HG03060 (cell line): ENCODE measurements around the gene EFCAB6.

Experiments
- ATAC-seq: cut with Tn5 transposase; IDR thresholded peaks from one replicate; pipeline ENCODE4 v1.9.1; 2021; ENCODE audit warnings: low read depth, moderate number of reproducible peaks; ENCODE audit not compliant: unreplicated experiment

The EFCAB6 gene

DNA sequence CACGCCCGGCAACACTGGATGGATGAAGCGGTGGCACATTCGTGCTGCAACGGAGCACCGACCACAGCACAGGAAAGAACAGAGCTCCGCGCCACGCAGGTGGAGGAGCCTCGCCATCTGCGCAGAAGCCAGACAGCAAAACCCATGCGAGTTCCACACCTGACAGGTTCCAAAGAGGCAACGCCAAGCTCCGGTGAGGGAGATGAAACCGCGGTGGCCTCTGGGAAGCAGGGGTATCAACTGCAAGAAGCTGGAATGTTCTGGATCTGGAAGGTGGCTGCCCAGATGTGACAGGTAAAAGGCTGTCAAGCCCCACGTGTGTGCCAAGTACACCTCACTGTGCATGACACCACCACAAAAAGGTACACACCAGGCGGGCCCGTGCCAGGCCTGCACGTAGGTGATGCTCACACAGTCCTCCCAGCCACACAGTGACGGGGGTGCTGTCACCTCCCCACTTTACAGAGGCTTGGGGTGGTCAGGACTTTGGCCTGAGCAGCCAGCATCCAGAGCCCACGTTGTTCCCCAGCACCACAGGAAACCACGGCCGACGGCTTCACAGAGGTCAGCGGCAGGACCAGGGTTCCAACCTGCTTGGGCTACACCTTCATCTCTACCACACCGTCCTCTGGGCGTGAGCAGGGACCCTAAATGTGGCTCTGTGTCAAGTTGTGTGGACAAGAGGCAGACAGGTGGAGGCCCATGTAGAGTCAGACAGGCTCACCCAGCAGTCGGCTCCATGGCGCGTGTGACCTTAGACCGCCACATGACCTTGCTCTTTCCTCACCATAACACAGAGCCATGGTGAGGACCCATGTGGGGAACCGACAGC is 19.7 kb upstream of the EFCAB6 start:
- ATAC-seq: no peak

DNA sequence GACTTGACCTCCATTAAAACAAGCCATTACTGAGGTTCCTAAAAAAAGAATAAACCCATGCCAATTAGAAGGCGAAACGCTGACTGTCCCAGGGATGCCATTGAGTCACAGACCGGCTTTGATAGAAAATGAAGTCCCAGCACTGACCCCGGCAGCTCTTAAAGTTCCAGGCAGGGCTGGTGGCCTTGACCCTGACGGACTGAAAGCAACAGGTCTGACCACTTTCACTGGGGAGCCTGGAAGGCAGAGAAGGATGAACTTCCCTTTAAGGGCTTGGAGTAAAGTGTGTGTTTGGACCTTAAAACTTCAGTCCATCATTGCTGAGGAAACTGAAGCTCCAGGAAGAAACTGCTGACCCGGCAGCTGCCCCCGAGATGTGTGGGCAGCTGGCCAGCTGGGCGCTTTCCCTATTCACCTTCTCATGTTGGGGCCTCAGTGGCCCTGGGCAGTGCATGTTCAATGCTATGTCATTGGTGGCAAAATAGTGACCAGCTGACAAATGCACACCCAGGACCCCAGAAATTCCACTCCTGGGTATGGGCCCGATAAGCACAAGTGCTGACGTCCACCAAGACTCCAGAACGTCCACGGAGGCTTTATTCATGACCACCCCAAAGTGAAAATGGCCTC is 18.9 kb upstream of the EFCAB6 start:
- no peak for ATAC-seq

DNA sequence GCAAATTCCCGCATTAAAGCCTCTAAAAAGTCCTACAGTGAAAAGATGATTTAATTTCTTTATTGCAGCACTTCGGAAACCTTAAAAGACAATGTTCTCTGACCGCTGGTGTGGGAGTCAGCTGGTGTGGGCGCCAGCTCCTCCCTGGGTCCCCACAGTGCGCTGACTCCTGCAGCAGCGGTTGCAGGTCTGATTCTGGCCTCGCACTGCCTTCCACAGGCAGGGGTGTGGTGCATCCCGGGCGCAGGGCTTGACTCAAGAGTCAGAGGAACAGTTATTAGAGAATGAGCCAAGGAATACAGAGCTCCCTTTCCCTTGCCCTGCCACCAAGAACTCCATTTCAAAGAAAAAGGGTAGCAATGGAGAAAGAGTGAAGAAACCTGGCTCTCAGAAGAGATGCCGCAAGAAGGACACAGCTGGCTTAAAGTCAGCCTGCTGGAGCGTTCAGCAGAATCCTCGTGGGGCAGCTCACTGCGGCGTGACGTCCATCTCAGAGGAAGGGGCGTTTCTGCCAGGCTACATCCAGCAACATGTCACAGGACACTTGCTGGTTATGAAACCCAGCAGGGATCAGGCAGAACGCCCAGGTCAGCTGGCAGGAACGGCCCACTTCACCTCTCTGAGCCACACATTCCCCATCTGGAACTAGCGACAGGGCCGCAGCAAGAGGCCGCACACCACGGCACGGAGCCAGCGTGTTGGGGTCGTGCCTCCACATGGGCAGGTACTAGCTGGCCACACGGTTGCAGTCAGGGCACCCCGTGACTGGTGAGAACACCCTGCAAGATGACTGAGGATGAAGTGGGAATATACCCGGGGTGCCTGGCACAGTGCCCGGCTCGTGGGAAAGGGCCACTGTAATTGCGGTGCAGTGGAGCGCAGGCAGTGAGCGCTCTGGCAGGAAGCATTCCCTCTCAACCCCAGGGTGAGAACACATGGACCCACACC is 18.1 kb upstream of the EFCAB6 start:
- ATAC-seq: no peak

- no peak for ATAC-seq
Measured at GRCh38 chr22:43828998-43829782, 17.1 kb upstream of the EFCAB6 start.

- ATAC-seq: no peak
Measured at GRCh38 chr22:43828725-43828997, 16.6 kb upstream of the EFCAB6 start.

GRCh38 chr22:43827926-43828724 is 16.0 kb upstream of the EFCAB6 start:
- ATAC-seq: no peak

DNA sequence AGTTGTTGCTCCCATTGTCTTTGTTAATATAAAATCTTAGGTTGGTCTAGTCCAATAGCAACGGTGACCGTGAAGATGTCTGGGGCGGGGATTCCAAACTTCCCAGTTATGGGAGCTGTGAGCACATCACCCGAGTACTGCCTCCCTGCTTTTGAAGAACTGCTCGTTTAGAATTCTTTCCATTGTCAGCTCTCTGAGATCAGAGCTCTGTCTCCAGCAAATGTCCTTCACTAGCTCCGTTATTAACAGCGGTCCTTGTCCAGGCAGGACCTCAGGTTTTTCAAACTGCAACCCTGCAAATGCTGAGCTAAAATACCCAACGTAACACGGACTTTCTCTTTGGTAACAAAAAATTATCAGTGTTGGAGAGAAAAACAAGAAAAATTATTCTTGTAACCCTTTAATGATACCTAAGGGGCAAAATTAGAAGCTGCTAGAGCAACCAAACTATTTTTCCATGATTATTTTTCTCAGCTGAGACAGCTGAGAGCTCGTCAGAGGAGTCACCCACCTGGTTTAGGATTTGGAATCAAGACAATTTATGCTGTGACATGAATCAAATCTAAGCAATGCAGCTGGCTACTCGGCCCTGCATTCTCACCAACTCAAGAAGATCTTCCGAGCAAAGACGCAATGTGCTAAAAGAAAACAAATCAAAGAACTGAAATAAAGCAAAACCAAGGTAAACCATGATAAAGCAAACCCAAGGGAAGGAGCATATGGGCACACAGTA is 15.1 kb upstream of the EFCAB6 start:
- no peak for ATAC-seq

DNA sequence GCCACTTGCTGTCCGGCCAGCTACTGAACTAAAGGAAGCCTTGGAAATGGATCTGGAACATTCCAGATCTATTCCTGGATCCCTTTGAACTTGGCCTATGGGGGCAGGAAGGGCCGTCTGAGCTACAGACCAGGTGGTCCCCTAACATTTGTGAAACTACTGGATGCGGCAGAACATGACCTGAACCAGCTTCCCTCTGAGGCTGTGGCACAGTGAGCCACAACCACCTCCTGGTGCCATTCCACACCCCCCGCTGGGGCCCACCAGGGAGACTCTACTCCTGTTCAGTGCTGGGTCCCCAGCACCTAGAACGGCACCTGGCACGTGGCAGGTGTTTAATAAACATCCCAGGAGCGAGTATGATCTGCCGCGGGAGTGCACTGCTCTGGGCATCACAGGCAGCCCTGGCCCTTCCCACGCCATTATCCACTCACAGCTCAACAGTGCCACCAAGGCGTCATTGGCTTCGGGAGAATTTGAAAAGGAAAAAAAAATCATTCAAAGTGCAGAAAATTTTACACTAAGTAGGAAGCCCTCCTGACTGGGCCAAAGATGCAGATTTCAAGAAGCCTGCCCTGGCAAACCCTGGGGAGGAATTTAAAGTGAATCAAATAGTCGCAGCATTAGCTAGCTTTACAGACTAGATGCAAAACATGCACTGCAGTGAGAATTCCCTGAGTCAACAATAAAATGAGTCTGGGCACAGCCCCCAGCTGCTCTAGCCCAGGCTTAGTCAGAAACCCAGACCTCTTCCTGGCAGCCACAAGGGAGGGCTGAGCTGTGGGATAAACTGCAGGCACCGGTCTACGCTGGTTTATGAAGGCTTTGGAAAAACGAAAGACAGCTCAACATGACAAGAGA is 14.3 kb upstream of the EFCAB6 start:
- no peak for ATAC-seq

GRCh38 chr22:43825651-43826050 is 13.5 kb upstream of the EFCAB6 start:
- ATAC-seq: no peak

GRCh38 chr22:43824724-43825420 is 12.8 kb upstream of the EFCAB6 start:
- no peak for ATAC-seq

DNA sequence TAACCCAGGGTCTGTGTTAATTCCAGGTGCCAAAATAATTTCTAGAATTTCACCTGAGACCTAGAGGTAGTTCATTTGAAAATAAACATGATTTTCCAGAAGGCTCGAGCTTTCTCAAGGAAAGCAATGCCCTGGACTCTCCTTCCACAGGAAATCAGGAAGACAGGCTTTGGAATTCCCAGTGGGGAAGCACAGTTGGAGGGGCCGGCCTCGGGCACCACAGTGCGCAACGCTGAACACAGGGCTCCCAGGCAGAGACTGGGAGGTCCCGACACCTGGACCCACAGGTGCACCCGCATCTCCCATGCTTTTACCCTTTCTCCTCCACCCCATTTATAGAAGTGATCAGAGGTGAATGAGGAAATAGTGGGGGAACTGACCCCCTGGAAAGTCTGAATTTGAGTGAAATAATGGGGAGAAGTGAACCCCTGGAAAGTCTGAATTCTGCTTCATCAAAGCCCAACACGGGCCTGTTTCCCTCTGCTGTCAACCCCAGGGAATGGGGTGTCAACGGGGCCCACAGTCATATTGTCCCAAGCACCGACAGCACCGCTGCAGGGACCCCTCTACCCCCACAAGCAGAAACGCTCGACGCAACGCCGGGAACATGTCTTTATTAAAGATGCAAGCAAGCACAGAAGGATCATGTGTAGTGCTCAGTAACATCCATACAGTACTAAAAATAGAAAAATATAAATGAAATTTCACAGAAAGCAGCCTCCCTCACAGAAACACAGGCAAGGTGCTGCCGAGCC is 12.0 kb upstream of the EFCAB6 start:
- no peak for ATAC-seq

GRCh38 chr22:43823353-43823908 is 11.3 kb upstream of the EFCAB6 start:
- ATAC-seq: no peak

- ATAC-seq: no peak
Measured at GRCh38 chr22:43821606-43822425, 9.7 kb upstream of the EFCAB6 start.

DNA sequence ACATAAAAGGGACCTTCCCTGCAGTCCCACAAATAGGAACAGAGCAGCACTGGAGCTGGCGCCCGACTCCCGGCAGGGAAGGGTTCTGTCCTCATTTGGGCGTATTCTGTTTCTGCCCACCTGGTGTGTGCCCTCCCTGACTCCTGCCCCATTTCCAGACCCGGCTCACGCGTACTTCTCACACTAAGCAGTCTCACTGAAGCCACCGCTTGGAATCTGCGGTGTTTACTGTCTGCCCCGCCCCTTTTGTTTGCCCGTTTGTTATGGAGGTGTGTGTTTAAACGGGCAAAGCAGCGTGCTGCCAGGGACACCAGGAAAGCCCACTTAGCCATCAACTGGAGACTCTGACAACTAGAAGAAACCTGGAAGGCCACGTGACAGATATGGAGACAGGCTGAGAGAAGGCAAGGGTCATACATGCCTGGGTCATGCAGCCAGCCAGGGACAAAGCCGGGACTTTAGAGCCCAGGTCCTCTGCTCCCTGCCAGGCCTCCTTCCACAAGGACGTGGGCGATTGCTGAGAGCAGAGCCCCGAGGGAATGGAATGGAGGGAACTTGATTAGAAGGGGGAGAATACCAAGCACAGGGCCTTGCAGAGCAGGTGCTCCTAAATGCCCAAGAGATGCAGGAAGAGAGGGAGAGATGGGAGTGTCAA is 8.7 kb upstream of the EFCAB6 start:
- no peak for ATAC-seq

DNA sequence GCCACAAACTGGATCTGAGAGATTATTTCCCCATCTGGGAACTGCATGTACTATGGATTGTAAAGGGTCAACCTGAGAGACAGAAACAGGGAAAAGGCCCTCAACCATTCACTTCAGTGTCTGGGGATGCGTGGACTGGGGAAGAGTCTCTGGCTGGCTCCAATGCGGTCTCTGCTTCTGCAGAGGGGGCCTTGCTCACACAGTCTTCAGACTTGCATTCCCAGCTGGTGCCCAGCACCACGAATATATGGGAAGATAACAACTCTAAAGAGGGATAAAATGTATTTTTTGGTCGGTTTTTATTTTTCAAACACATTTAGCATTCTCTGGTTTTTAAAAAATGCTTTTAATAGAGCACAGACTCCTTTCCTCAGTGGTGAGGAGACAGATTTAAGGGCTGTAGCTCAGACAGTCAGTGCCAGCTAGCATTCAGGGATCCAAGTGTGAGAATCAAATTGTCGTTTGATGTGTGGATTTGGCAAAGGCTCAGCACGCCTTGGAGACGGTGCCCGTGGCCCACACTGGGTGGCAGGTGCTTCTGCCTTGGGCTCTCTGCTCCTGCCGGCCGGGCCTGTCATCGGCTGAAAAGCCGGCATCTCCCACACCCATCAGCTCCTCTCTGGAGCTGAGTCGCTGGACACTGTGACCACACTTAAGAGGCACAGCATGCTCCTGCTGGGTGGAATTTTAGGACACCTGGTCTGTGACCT is 8.0 kb upstream of the EFCAB6 start:
- ATAC-seq: no peak
